Choroid plexus epithelial cell (primary cell): ENCODE measurements around the gene TDRD12.
"Not testable (repeated sequence)": the region's sequence is repeated elsewhere in the genome, so short reads cannot be mapped to it uniquely, and the experiment has no call there.

Experiments used
- DNase-seq: peaks from one replicate; pipeline ENCODE4 v3.0.0-alpha.2; 2010; ENCODE audit warnings: low read depth
- H3K4me3 ChIP-seq: 2 replicates; pipeline ENCODE4 v1.5.1; 2011; ENCODE audit warnings: low read depth, mild to moderate bottlenecking, control low read depth, low read length, moderate library complexity
- CTCF ChIP-seq: conservative IDR thresholded peaks from 2 replicates; pipeline ENCODE4 v1.5.1; 2011; ENCODE audit warnings: low read depth, mild to moderate bottlenecking, control low read depth, inconsistent platforms, low read length, moderate library complexity

The TDRD12 gene

GRCh38 chr19:32696771-32697170 is 22.8 kb upstream of the TDRD12 start:
- DNase-seq, H3K4me3 ChIP-seq: not testable (repeated sequence)

DNA sequence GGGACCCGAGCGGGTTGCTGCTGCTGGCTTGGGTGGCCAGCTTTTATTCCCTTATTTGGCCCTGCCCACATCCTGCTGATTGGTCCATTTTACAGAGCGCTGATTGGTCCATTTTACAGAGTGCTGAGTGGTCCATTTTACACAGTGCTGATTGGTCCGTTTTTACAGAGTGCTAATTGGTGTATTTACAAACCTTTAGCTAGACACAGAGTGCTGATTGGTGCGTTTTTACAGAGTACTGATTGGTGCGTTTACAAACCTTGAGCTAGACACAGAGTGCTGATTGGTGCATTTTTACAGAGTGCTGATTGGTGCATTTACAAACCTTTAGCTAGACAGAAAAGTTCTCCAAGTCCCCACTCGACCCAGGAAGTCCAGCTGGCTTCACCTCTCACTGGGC is 19.4 kb upstream of the TDRD12 start:
- not testable (repeated sequence) for DNase-seq

DNA sequence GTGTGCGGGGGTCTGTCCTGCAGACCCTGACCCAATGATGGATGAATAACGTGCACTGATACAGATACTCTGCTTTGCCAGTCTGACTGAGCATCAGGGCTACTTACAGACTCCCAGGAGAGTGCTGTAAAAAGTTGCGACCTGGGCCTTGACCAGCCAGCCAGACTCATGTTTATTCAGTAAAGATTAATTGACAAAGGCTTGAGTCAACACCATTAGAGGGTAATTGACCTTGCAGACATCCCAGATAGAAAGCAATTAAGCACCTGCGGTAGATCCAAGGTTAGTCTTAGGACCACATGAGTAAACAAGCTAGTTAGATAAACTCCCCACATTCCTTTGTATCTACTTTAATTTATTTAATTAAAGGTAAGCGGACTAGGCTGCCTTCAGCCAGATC is 17.6 kb upstream of the TDRD12 start:
- no peak for TF ChIP-seq CTCF
- no peak overlapping the region for H3K4me3 ChIP-seq
- DNase-seq, result no peak

More for the DNA sequence above, 19.4 kb upstream of the TDRD12 start:
- not testable (repeated sequence) for H3K4me3 ChIP-seq

DNA sequence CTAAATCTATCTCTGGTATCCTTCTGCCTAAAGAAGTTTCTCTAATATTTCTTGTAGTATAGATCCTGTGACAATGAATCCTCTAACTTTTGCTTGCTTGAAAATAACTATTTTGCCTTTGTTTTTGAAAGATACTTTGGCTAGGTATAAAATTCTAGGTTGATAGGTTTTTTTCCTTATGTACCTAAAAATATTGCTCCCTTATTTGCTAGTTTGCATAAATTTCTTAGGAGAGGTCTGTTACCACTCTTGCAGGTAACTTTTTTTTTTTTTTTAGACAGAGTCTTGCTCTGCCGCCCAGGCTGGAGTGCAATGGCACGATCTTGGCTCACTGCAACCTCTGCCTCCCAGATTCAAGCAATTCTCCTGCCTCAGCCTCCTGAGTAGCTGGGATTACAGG is 15.6 kb upstream of the TDRD12 start:
- H3K4me3 ChIP-seq, DNase-seq: not testable (repeated sequence)

- DNase-seq, result peak; percentile 9
These were observed 11.1 kb upstream of the TDRD12 start for GRCh38 chr19:32708457-32708856.

GRCh38 chr19:32709032-32709431 is 10.5 kb upstream of the TDRD12 start:
- DNase-seq, result no peak
- H3K4me3 ChIP-seq, result no peak overlapping the region
- no peak for TF ChIP-seq CTCF

More at GRCh38 chr19:32708457-32708856, 11.1 kb upstream of the TDRD12 start:
- no peak overlapping the region for H3K4me3 ChIP-seq
- TF ChIP-seq CTCF, result no peak

DNA sequence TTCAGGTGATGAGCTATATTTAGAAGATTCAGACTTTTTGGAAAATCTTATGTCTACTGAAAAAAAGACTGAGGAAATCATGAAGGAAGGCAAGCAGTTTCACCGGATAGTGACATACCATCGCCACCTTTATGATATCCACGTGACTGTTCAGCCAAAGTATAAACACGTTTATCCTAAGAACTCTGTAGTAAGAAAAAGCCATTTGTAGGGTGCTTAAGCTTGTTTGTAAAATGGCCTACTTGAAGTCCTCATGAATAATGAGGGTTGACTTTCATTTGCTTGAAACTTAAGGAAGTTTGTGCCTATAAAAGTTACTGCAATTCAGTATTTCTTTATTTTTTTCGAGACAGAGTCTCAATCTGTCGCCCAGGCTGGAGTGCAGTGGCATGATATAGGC is 7.8 kb upstream of the TDRD12 start:
- no peak for DNase-seq
- TF ChIP-seq CTCF, result no peak
- no peak overlapping the region for H3K4me3 ChIP-seq

DNA sequence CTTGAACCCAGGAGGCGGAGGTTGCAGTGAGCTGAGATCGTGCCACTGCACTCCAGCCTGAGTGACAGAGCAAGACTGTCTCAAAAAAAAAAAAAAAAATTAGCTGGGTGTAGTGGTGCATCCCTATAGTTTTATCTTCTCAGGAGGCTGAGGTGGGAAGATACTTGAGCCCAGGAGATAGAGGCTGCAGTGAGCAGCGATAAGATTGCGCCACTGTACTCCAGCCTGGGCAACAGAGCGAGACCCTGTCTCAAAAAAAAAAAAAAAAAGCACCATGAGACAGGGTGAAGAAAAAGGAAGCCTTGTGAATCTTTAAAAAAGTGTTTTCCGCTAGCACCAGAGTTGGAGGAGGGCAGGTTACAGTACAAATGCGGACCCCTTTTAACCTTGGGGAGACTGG is 3.4 kb upstream of the TDRD12 start:
- not testable (repeated sequence) for H3K4me3 ChIP-seq, DNase-seq

DNA sequence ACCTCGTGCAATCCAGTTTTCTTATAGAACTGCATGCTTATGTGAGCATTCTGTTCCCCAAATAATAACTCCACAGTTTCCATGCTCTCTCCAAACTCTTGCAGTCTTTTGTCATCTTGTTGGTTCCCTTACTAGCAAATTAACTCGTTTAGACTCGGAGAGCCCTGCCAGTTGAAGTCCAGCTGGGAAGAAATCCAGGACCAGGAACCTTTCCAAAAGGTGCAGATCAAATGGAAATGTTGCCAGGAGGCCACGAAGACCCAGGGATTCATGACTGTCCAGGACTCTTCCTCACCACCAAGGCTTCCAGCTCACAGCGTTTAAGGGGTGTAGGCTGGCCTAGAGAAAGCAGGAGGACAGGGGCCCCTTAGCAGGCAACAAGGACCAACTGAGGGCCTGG is 2.1 kb upstream of the TDRD12 start:
- H3K4me3 ChIP-seq, result no peak overlapping the region
- no peak for TF ChIP-seq CTCF
- DNase-seq, result no peak
